D341Med (cell line): Measurements from ENCODE around the gene GINS2.

Experiments used
- DNase-seq: peaks from one replicate; pipeline ENCODE4 v3.0.0; 2012; ENCODE audit warnings: low spot score

Gene GINS2

GRCh38 chr16:85640254-85640558, 48.5 kb downstream of the GINS2 start:
- DNase-seq, result no peak

- peak; percentile 88 for DNase-seq
Measured at GRCh38 chr16:85639529-85640253, 49.1 kb downstream of the GINS2 start.

- DNase-seq, result no peak
Measured at GRCh38 chr16:85638695-85639409, 49.9 kb downstream of the GINS2 start.

- DNase-seq, result no peak
Measured at GRCh38 chr16:85637808-85638647, 50.7 kb downstream of the GINS2 start.

- no peak for DNase-seq
Measured at GRCh38 chr16:85637061-85637807, 51.5 kb downstream of the GINS2 start.

GRCh38 chr16:85636234-85636812, 52.4 kb downstream of the GINS2 start:
- no peak for DNase-seq

- DNase-seq, result no peak
Measured at GRCh38 chr16:85635545-85636140, 53.1 kb downstream of the GINS2 start.

- no peak for DNase-seq
Measured at GRCh38 chr16:85634747-85635544, 53.8 kb downstream of the GINS2 start.

GRCh38 chr16:85633888-85634287, 54.9 kb downstream of the GINS2 start:
- DNase-seq, result no peak

GRCh38 chr16:85633438-85633743, 55.4 kb downstream of the GINS2 start:
- DNase-seq, result no peak

GRCh38 chr16:85632709-85633437, 55.9 kb downstream of the GINS2 start:
- no peak for DNase-seq

GRCh38 chr16:85631802-85632393, 56.9 kb downstream of the GINS2 start:
- DNase-seq, result no peak

GRCh38 chr16:85631230-85631629, 57.5 kb downstream of the GINS2 start:
- DNase-seq, result no peak

- no peak for DNase-seq
Measured at GRCh38 chr16:85629853-85630252, 58.9 kb downstream of the GINS2 start.

GRCh38 chr16:85629326-85629725, 59.4 kb downstream of the GINS2 start:
- no peak for DNase-seq

GRCh38 chr16:85628645-85629044, 60.1 kb downstream of the GINS2 start:
- DNase-seq, result no peak

GRCh38 chr16:85628265-85628556, 60.5 kb downstream of the GINS2 start:
- DNase-seq, result no peak

GRCh38 chr16:85627526-85628264, 61.1 kb downstream of the GINS2 start:
- DNase-seq, result no peak

GRCh38 chr16:85627089-85627488, 61.7 kb downstream of the GINS2 start:
- DNase-seq, result no peak
